ENCODE data around the gene PLCH1. TPM values are rescaled to one million over a fixed set of nuclear protein-coding genes. Genes with fewer than 3 reads are reported as not detected.
A peak's percentile ranks its signal among the peaks of the same experiment; 100 is the strongest.

PLCH1 gene
- total RNA-seq, 1 experiment from 2014 or later = 3.1 TPM

DNA sequence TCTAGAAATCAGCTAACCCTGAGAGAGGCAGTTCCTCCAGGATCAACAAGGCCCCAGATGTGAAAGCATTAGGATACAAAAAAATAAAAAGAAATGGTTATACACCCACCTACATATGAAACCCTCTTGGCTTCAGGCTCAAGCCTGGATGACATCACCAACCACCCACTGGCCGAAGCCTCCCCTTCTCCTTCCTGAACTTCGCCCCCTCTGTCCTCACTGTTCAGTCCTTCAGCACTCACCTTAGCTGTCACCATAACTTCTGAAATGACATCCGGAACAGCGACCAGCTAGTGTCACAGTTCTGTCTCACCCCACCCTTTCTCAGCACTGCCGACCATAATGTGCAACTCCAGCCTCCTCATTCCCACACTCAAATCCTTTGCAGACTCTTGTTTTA is 98.7 kb downstream of the PLCH1 start:
- DNase-seq (ENCODE audit: low spot score) = no peak
- Histone ChIP-seq H3K4me1 (ENCODE audit: insufficient read depth, low read length, poor library complexity, severe bottlenecking) (peaks cover 24% of the 10 kb centered on the region), H3K27me3 (replicated peaks; ENCODE audit: insufficient read depth, low read depth, low read length, poor library complexity) (no peaks in the 10 kb centered on the region), H3K36me3 (ENCODE audit: insufficient read depth, low read length, poor library complexity, severe bottlenecking) (no peaks in the 10 kb centered on the region), H3K9me3 (ENCODE audit: low read depth, low read length, poor library complexity, severe bottlenecking) (no peaks in the 10 kb centered on the region), H3K4me3 (ENCODE audit: low read depth, low read length, poor library complexity, severe bottlenecking) (no peak overlapping the region), H3K27ac (ENCODE audit: low read depth, low read length, poor library complexity, severe bottlenecking) (peak overlapping the region; percentile 17)
- CTCF ChIA-PET = no interaction called here
- POLR2A ChIA-PET (ENCODE audit: low non-redundant PET) = no interaction called here
- intact Hi-C loops (cut with micrococcal nuclease; ENCODE audit: unreplicated experiment) = no loop called here
- BruUV-seq (replicated peaks) = no TSS peak
- TF ChIP-seq EZH2 (IDR thresholded peaks at IDR 0.05; ENCODE audit: borderline replicate concordance, low read depth, low read length, poor library complexity, severe bottlenecking) (no peak), CTCF (conservative IDR thresholded peaks at IDR 0.05; ENCODE audit: low read depth, low read length) (no peak)

- H3K9me3 ChIP-seq (ENCODE audit: low read depth, low read length, poor library complexity, severe bottlenecking) = no peaks in the 10 kb centered on the region
- no peak overlapping the region for H3K27ac ChIP-seq (ENCODE audit: low read depth, low read length, poor library complexity, severe bottlenecking)
- no TSS peak for BruUV-seq (replicated peaks)
- CTCF ChIA-PET = no interaction called here
- H3K4me3 ChIP-seq (ENCODE audit: low read depth, low read length, poor library complexity, severe bottlenecking) = no peak overlapping the region
- intact Hi-C loops (cut with micrococcal nuclease; ENCODE audit: unreplicated experiment) = no loop called here
- no peaks in the 10 kb centered on the region for H3K27me3 ChIP-seq (replicated peaks; ENCODE audit: insufficient read depth, low read depth, low read length, poor library complexity)
- H3K4me1 ChIP-seq (ENCODE audit: insufficient read depth, low read length, poor library complexity, severe bottlenecking) = peaks cover 24% of the 10 kb centered on the region
- H3K36me3 ChIP-seq (ENCODE audit: insufficient read depth, low read length, poor library complexity, severe bottlenecking) = no peaks in the 10 kb centered on the region
- DNase-seq (ENCODE audit: low spot score) = no peak
- POLR2A ChIA-PET (ENCODE audit: low non-redundant PET) = no interaction called here
- TF ChIP-seq EZH2 (IDR thresholded peaks at IDR 0.05; ENCODE audit: borderline replicate concordance, low read depth, low read length, poor library complexity, severe bottlenecking) (no peak), CTCF (conservative IDR thresholded peaks at IDR 0.05; ENCODE audit: low read depth, low read length) (no peak)
Observed at GRCh38 chr3:155643581-155644165, 101.2 kb downstream of the PLCH1 start.

- no TSS peak for BruUV-seq (replicated peaks)
Observed at GRCh38 chr3:155641956-155642355, 102.9 kb downstream of the PLCH1 start.

More at GRCh38 chr3:155641956-155642355, 102.9 kb downstream of the PLCH1 start:
- Histone ChIP-seq H3K36me3 (ENCODE audit: insufficient read depth, low read length, poor library complexity, severe bottlenecking) (no peaks in the 10 kb centered on the region), H3K4me3 (ENCODE audit: low read depth, low read length, poor library complexity, severe bottlenecking) (no peak overlapping the region), H3K9me3 (ENCODE audit: low read depth, low read length, poor library complexity, severe bottlenecking) (no peaks in the 10 kb centered on the region), H3K27ac (ENCODE audit: low read depth, low read length, poor library complexity, severe bottlenecking) (no peak overlapping the region), H3K4me1 (ENCODE audit: insufficient read depth, low read length, poor library complexity, severe bottlenecking) (peaks cover 10% of the 10 kb centered on the region), H3K27me3 (replicated peaks; ENCODE audit: insufficient read depth, low read depth, low read length, poor library complexity) (no peaks in the 10 kb centered on the region)
- CTCF ChIA-PET = no interaction called here
- DNase-seq (ENCODE audit: low spot score) = no peak
- intact Hi-C loops (cut with micrococcal nuclease; ENCODE audit: unreplicated experiment) = no loop called here
- no peak for TF ChIP-seq EZH2 (IDR thresholded peaks at IDR 0.05; ENCODE audit: borderline replicate concordance, low read depth, low read length, poor library complexity, severe bottlenecking)
- TF ChIP-seq CTCF (conservative IDR thresholded peaks at IDR 0.05; ENCODE audit: low read depth, low read length) = no peak
- POLR2A ChIA-PET (ENCODE audit: low non-redundant PET) = no interaction called here

Data from A673 (cell line).